Pancreas (tissue), 10 donors: ENCODE data around the gene EML6. TPM values are rescaled to one million over a fixed set of nuclear protein-coding genes. Genes with fewer than 3 reads are reported as not detected.

Experiments used
- ATAC-seq, 4 donors: fragments of 200-7000 bp; cut with Tn5 transposase; one replicate each; pipeline versions ENCODE4 v1.8.0 to v1.9.1; 2020; ENCODE audit warnings: mild to moderate bottlenecking in 4 of 4, moderate library complexity in 4 of 4
- DNase-seq, 6 donors: peaks; one replicate each; pipeline ENCODE4 v3.0.0-alpha.2; 2020
- FAIRE-seq: peaks from 2 replicates; lab custom pipeline; 2012; peaks lifted over from hg19 to GRCh38; lab: Jason Lieb, UNC
- H3K27ac ChIP-seq, 4 donors: fragments of 200-600 bp; sonication (generic); 1 replicate in 3 of 4; 2 replicates in 1 of 4; pipeline versions ENCODE4 v1.5.0 to v1.8.0; 2020
- H3K27me3 ChIP-seq, 4 donors: fragments of 200-600 bp; one replicate each; pipeline ENCODE4 v1.8.0; 2021
- H3K36me3 ChIP-seq, 3 donors: fragments of 200-600 bp; sonication (generic) in 1 of 3; one replicate each; pipeline versions ENCODE4 v1.5.0 to v1.8.0; 2020 to 2021
- H3K4me1 ChIP-seq, 3 donors: fragments of 200-600 bp; one replicate each; pipeline ENCODE4 v1.8.0; 2021
- H3K4me3 ChIP-seq, 4 donors: fragments of 200-600 bp; sonication (generic) in 2 of 4; one replicate each; pipeline versions ENCODE4 v1.5.0 to v1.8.0; 2020 to 2021
- H3K9me3 ChIP-seq, 4 donors: fragments of 200-600 bp; one replicate each; pipeline ENCODE4 v1.8.0; 2021
- CTCF ChIP-seq, 4 donors: fragments of 200-600 bp; sonication (generic) in 3 of 4; IDR thresholded peaks; one replicate each; pipeline versions ENCODE4 v1.5.0 to v1.8.0; 2021; ENCODE audit warnings: antibody characterized with exemption in 4 of 4
- WGBS, 2 donors: extraction: QIAGEN DNeasy Blood & Tissue Kit; methylation state at CpG; one replicate each; pipeline ENCODE4 v1.1.7; 2013; 5-methylcytosine and 5-hydroxymethylcytosine counted together
- intact Hi-C, 3 donors: fragments of 100-400 bp; cut with DNase I; formaldehyde crosslinking; loops; one replicate each; pipeline versions ENCODE4 v1.11.1 to v1.14.2; 2022
- polyA plus RNA-seq, 2 donors: library from polyadenylated mRNA; stranded (reverse); fragments of 200-250 nt; gene quantifications; one replicate each; pipeline ENCODE4 v1.2.3, GENCODE V29; 2013
- total RNA-seq, 6 donors: library from RNA; stranded (reverse); fragmentation: NEBNext Ultra II Directional in 4 of 6; extraction: Animal tissue kit (Norgen Biotek cat#: 25700) in 4 of 6; gene quantifications; one replicate each; pipeline versions ENCODE4 v1.2.1 to v1.2.4, GENCODE V29; 2021 to 2023
- donor health status: healthy with polysubstance abuse.
- donor health status: DM: no; HTN: no; CAD: no; lungs with moderate emphysema.
- donor health status: DM: no; HTN: no; CAD: no.
- donor health status: control.
- donor health status: control.
- donor health status: Bipolar disorder and iron deficiency.
- donor health status: DM: yes; HTN: yes; CAD: no.
- donor health status: DM: no; HTN: no; CAD: no.
- donor health status: DM: no; HTN: no; CAD: no.
- donor health status: DM: yes; HTN: yes; CAD: no.

Gene EML6
- total and polyA plus RNA-seq, 8 donors, result 1.2 to 4.9 (median 2.2) TPM

GRCh38 chr2:54772531-54772930, 49.1 kb downstream of the EML6 start:
- Histone ChIP-seq H3K27ac (no peak overlapping the region), H3K9me3 (no peaks in the 10 kb centered on the region), H3K4me1 (no peaks in the 10 kb centered on the region), H3K27me3 (no peaks in the 10 kb centered on the region), H3K36me3 (no peaks in the 10 kb centered on the region), H3K4me3 (no peak overlapping the region)
- TF ChIP-seq CTCF (IDR thresholded peaks at IDR 0.05), result no peak
- intact Hi-C loops, result no loop called here
- ATAC-seq (no peak), DNase-seq (no peak), FAIRE-seq (no peak)
- 59 to 72% methylated on average over 4 of the region's 4 CpGs for WGBS, 2 donors

GRCh38 chr2:54773233-54773632, 49.8 kb downstream of the EML6 start:
- intact Hi-C loops, result no loop called here
- WGBS, 2 donors, result 89 to 91% methylated on average over 3 of the region's 3 CpGs
- Histone ChIP-seq H3K27me3 (no peaks in the 10 kb centered on the region), H3K9me3 (no peaks in the 10 kb centered on the region), H3K4me3 (no peak overlapping the region), H3K27ac (no peak overlapping the region), H3K36me3 (no peaks in the 10 kb centered on the region), H3K4me1 (no peaks in the 10 kb centered on the region)
- ATAC-seq, result no peak
- DNase-seq, result no peak
- FAIRE-seq, result no peak
- no peak for TF ChIP-seq CTCF (IDR thresholded peaks at IDR 0.05)

GRCh38 chr2:54773838-54774237, 50.4 kb downstream of the EML6 start:
- TF ChIP-seq CTCF (IDR thresholded peaks at IDR 0.05), result no peak
- WGBS, 2 donors, result 85 to 92% methylated on average over 2 of the region's 2 CpGs
- Histone ChIP-seq H3K4me1 (no peaks in the 10 kb centered on the region), H3K4me3 (no peak overlapping the region), H3K27me3 (no peaks in the 10 kb centered on the region), H3K27ac (no peak overlapping the region), H3K36me3 (no peaks in the 10 kb centered on the region), H3K9me3 (no peaks in the 10 kb centered on the region)
- DNase-seq (no peak), FAIRE-seq (no peak), ATAC-seq (no peak)
- intact Hi-C loops, result no loop called here

- no peak for ATAC-seq
- intact Hi-C loops, result no loop called here
- Histone ChIP-seq H3K27me3 (no peaks in the 10 kb centered on the region), H3K4me3 (no peak overlapping the region), H3K27ac (no peak overlapping the region), H3K36me3 (no peaks in the 10 kb centered on the region), H3K9me3 (no peaks in the 10 kb centered on the region), H3K4me1 (no peaks in the 10 kb centered on the region)
- no peak for TF ChIP-seq CTCF (IDR thresholded peaks at IDR 0.05)
- no peak for DNase-seq
- FAIRE-seq, result no peak
Observed at GRCh38 chr2:54775710-54776109, 52.2 kb downstream of the EML6 start.

GRCh38 chr2:54776494-54776893, 53.0 kb downstream of the EML6 start:
- FAIRE-seq (no peak), ATAC-seq (no peak), DNase-seq (no peak)
- no peak for TF ChIP-seq CTCF (IDR thresholded peaks at IDR 0.05)
- Histone ChIP-seq H3K4me3 (no peak overlapping the region), H3K9me3 (no peaks in the 10 kb centered on the region), H3K4me1 (no peaks in the 10 kb centered on the region), H3K36me3 (no peaks in the 10 kb centered on the region), H3K27ac (no peak overlapping the region), H3K27me3 (no peaks in the 10 kb centered on the region)
- intact Hi-C loops, result no loop called here
- 73 to 87% methylated on average over 2 of the region's 2 CpGs for WGBS, 2 donors
